ENCODE data around the gene FRG2.
"Not testable (repeated sequence)": the region's sequence is repeated elsewhere in the genome, so short reads cannot be mapped to it uniquely, and the experiment has no call there.

DNA sequence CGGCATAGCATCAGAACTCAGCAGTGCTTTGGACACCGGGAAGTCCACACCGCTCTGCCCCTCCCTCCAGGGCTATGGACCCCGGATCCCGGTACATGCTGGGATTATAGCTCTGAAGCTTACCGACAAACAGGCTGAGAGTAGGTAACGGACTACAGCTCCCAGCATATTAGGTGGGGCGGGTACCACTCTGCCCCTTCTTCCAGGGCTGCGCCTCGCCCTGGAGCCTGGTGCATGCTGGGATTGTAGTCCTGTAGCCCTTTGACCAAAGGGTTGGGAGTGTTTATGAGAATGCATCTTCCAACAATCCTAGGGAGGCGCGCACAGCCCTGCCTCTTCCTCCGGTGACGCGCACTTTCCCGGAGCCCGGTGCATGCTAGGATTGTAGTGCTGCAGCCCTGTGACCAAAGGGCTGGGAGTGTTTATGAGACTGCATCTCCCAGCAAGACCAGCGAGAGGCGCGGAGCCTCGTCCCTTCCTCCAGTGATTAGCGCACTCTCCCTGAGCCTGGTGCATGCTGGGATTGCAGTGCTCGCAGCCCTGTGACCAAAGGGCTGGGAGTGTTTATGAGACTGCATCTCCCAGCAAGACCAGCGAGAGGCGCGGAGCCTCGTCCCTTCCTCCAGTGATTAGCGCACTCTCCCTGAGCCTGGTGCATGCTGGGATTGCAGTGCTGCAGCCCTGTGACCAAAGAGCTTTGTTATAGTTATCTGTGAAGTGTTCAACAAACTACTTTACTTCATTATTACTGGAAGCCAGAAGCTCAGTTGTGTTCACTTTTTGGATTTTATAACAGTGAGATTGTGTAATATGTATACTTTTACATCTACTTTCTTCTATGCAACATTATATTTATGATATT lies 22.6 kb upstream of the FRG2 start:
- TF ChIP-seq, protein P1, sequence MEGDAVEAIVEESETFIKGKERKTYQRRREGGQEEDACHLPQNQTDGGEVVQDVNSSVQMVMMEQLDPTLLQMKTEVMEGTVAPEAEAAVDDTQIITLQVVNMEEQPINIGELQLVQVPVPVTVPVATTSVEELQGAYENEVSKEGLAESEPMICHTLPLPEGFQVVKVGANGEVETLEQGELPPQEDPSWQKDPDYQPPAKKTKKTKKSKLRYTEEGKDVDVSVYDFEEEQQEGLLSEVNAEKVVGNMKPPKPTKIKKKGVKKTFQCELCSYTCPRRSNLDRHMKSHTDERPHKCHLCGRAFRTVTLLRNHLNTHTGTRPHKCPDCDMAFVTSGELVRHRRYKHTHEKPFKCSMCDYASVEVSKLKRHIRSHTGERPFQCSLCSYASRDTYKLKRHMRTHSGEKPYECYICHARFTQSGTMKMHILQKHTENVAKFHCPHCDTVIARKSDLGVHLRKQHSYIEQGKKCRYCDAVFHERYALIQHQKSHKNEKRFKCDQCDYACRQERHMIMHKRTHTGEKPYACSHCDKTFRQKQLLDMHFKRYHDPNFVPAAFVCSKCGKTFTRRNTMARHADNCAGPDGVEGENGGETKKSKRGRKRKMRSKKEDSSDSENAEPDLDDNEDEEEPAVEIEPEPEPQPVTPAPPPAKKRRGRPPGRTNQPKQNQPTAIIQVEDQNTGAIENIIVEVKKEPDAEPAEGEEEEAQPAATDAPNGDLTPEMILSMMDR (IDR thresholded peaks at IDR 0.05) = not testable (repeated sequence)
- not testable (repeated sequence) for TF ChIP-seq POLR2A, POLR2AphosphoS5 (IDR thresholded peaks at IDR 0.05)

All from breast epithelium (tissue), 3 donors.